Stimulated activated CD4-positive, alpha-beta T cell treated with anti-CD3 and anti-CD28 coated beads, Interleukin-2, amount 100 ng/mL, for 4 hours (primary cell): ENCODE measurements around the gene ARL6IP1.
"Not testable (repeated sequence)": the region's sequence is repeated elsewhere in the genome, so short reads cannot be mapped to it uniquely, and the experiment has no call there.

Experiments used
- DNase-seq: peaks from one replicate; pipeline ENCODE4 v3.0.0-alpha.2; 2020; ENCODE audit warnings: low read depth

ARL6IP1 gene

GRCh38 chr16:18759598-18760520 is 41.5 kb downstream of the ARL6IP1 start:
- peak; percentile 19 for DNase-seq

- DNase-seq = not testable (repeated sequence)
Measured at GRCh38 chr16:18757960-18758660, 43.2 kb downstream of the ARL6IP1 start.

GRCh38 chr16:18756639-18757038 is 44.7 kb downstream of the ARL6IP1 start:
- DNase-seq = not testable (repeated sequence)

GRCh38 chr16:18742870-18743269 is 58.5 kb downstream of the ARL6IP1 start:
- DNase-seq = not testable (repeated sequence)
